Vagina (tissue), 2 donors: Measurements from ENCODE around the gene BIRC7.

ENCODE experiments used
- CTCF ChIP-seq, 3 experiments: fragments of 450-650 bp in 2 of 3; fragments of 200-600 bp in 1 of 3; sonication (generic) in 1 of 3; IDR thresholded peaks; one replicate each; pipeline ENCODE4 v1.5.1; 2017 to 2019; ENCODE audit warnings: antibody characterized with exemption in 3 of 3, mild to moderate bottlenecking in 2 of 3, moderate library complexity in 2 of 3
- POLR2AphosphoS5 ChIP-seq, 2 donors: sonication (generic); formaldehyde crosslinking; IDR thresholded peaks; one replicate each; pipeline ENCODE4 v1.9.0; 2017; ENCODE audit warnings: antibody characterized with exemption in 2 of 2, mild to moderate bottlenecking in 2 of 2, low read depth in 1 of 2; ENCODE audit not compliant: insufficient read depth in 1 of 2

DNA sequence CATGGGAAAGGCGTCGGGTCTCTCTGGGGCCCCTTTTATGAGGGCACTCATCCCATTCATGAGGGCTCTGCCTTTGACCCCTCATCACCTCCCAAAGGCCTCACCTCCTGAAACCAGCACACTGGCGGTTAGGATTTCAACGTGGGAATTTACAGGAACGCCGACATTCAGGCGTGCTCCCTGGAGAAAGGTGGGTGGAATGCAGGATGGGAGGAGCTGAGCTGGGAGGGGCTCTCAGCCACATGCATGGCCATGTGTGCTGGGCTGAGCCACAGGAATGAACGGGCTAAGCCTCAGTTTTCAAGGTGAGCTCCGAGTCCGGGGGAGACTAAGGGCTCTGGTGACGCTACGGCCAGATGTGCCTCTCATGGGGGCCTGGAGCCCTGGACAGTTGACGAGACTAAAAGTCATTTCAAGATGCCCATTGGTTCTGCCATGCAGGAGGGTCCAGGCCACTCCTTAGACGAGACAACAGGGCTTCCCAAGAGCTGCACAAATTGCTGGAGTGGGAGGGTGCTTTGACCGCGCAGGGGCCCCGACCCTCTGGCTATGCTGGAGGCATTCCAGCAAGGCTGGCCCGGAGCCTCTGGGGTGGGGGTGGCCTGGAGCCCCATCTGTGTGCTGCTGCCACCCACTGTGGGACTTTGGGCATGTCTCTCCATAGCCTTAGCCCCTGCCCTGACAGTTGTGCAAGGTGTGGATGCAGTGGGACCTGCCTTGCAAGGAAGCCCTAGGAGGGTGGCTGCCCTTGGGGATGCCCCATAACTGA, 33.1 kb downstream of the BIRC7 start:
- no peak for TF ChIP-seq CTCF (IDR thresholded peaks at IDR 0.05)
- TF ChIP-seq POLR2AphosphoS5 (IDR thresholded peaks at IDR 0.05; ENCODE audit: insufficient read depth in 1 of 2, low read depth in 1 of 2), result no peak
